Liver (tissue), 9 donors: ENCODE data around the gene DDAH2. TPM values are rescaled to one million over a fixed set of nuclear protein-coding genes. Genes with fewer than 3 reads are reported as not detected.

ENCODE experiments used
- DNase-seq: peaks from one replicate; pipeline ENCODE4 v3.0.0-alpha.2; 2017; ENCODE audit warnings: low spot score
- H3K27ac ChIP-seq, 2 donors: one replicate each; pipeline ENCODE4 v1.7.0; 2013; ENCODE audit warnings: inconsistent platforms in 2 of 2, low read length in 2 of 2, control low read depth in 1 of 2, low read depth in 1 of 2, mild to moderate bottlenecking in 1 of 2
- H3K27me3 ChIP-seq, 4 donors: one replicate each; pipeline versions ENCODE4 v1.6.1 to v1.7.0; 2013; ENCODE audit warnings: low read length in 3 of 4, inconsistent platforms in 1 of 4, mild to moderate bottlenecking in 1 of 4, moderate library complexity in 1 of 4; ENCODE audit not compliant: control insufficient read depth in 4 of 4, insufficient read depth in 4 of 4
- H3K36me3 ChIP-seq, 4 donors: one replicate each; pipeline versions ENCODE4 v1.6.1 to v1.7.0; 2013; ENCODE audit warnings: low read length in 3 of 4, mild to moderate bottlenecking in 3 of 4, low read depth in 1 of 4, moderate library complexity in 1 of 4; ENCODE audit not compliant: control insufficient read depth in 4 of 4, insufficient read depth in 3 of 4
- H3K4me1 ChIP-seq, 4 donors: one replicate each; pipeline versions ENCODE4 v1.6.1 to v1.7.0; 2013; ENCODE audit warnings: low read length in 3 of 4, mild to moderate bottlenecking in 3 of 4, moderate library complexity in 1 of 4; ENCODE audit not compliant: control insufficient read depth in 4 of 4, insufficient read depth in 4 of 4
- H3K4me3 ChIP-seq, 3 donors: one replicate each; pipeline versions ENCODE4 v1.6.1 to v1.7.0; 2013; ENCODE audit warnings: low read length in 3 of 3, control low read depth in 1 of 3, low read depth in 1 of 3, mild to moderate bottlenecking in 1 of 3
- H3K9ac ChIP-seq, 2 donors: one replicate each; pipeline ENCODE4 v1.7.0; 2013; ENCODE audit warnings: low read length in 2 of 2, mild to moderate bottlenecking in 2 of 2, moderate library complexity in 2 of 2, control low read depth in 1 of 2, low read depth in 1 of 2
- H3K9me3 ChIP-seq, 4 donors: one replicate each; pipeline versions ENCODE4 v1.6.1 to v1.7.0; 2013; ENCODE audit warnings: low read length in 3 of 4; ENCODE audit not compliant: control insufficient read depth in 4 of 4
- CTCF ChIP-seq: fragments of 150-350 bp; IDR thresholded peaks from 2 replicates; pipeline ENCODE4 v1.5.1; 2017; ENCODE audit warnings: improper control_type of control experiment, low read depth, low read length; ENCODE audit not compliant: missing input control
- EGR1 ChIP-seq, 2 donors: IDR thresholded peaks; 2 replicates each; pipeline ENCODE4 v1.6.1; 2016 to 2018; ENCODE audit warnings: antibody characterized with exemption in 2 of 2, low read depth in 2 of 2
- FOXA1 ChIP-seq: IDR thresholded peaks from 2 replicates; pipeline ENCODE4 v1.6.1; 2016; ENCODE audit warnings: antibody characterized with exemption
- FOXA2 ChIP-seq: IDR thresholded peaks from 2 replicates; pipeline ENCODE4 v1.6.1; 2016; ENCODE audit warnings: antibody characterized with exemption
- GABPA ChIP-seq, 2 donors: IDR thresholded peaks in 1 of 2; conservative IDR thresholded peaks in 1 of 2; 2 replicates each; pipeline ENCODE4 v1.6.1; 2016; ENCODE audit warnings: antibody characterized with exemption in 2 of 2, mild to moderate bottlenecking in 1 of 2, moderate library complexity in 1 of 2
- HNF4G ChIP-seq: IDR thresholded peaks from 2 replicates; pipeline ENCODE4 v1.6.1; 2016; ENCODE audit warnings: antibody characterized with exemption
- JUND ChIP-seq, 2 donors: IDR thresholded peaks; 2 replicates each; pipeline ENCODE4 v1.6.1; 2016; ENCODE audit warnings: antibody characterized with exemption in 2 of 2
- MAX ChIP-seq: IDR thresholded peaks from 2 replicates; pipeline ENCODE4 v1.6.1; 2016; ENCODE audit warnings: antibody characterized with exemption
- NR2F2 ChIP-seq: IDR thresholded peaks from 2 replicates; pipeline ENCODE4 v1.6.1; 2016; ENCODE audit warnings: antibody characterized with exemption
- RAD21 ChIP-seq, 2 donors: IDR thresholded peaks; 2 replicates each; pipeline ENCODE4 v1.6.1; 2016; ENCODE audit warnings: antibody characterized with exemption in 2 of 2, mild to moderate bottlenecking in 2 of 2
- RXRA ChIP-seq, 2 donors: IDR thresholded peaks; 2 replicates each; pipeline ENCODE4 v1.6.1; 2017 to 2018; ENCODE audit warnings: antibody characterized with exemption in 2 of 2, mild to moderate bottlenecking in 1 of 2
- SP1 ChIP-seq: IDR thresholded peaks from 2 replicates; pipeline ENCODE4 v1.6.1; 2018; ENCODE audit warnings: antibody characterized with exemption, mild to moderate bottlenecking
- TAF1 ChIP-seq: conservative IDR thresholded peaks from 2 replicates; pipeline ENCODE4 v1.6.1; 2016; ENCODE audit warnings: antibody characterized with exemption, mild to moderate bottlenecking
- YY1 ChIP-seq: IDR thresholded peaks from 2 replicates; pipeline ENCODE4 v1.6.1; 2016; ENCODE audit warnings: antibody characterized with exemption, mild to moderate bottlenecking
- ZBTB33 ChIP-seq: IDR thresholded peaks from 2 replicates; pipeline ENCODE4 v1.6.1; 2016; ENCODE audit warnings: antibody characterized with exemption
- WGBS: extraction: QIAGEN DNeasy Blood & Tissue Kit; methylation state at CpG from one replicate; pipeline ENCODE4 v1.1.7; 2013; 5-methylcytosine and 5-hydroxymethylcytosine counted together
- polyA plus RNA-seq, 2 donors: library from polyadenylated mRNA; stranded (reverse) in 1 of 2; unstranded in 1 of 2; fragments of 200-250 nt in 1 of 2; fragments of >200 nt in 1 of 2; fragmentation: Nextera tagmentation in 1 of 2; extraction: Ambion mirVana in 1 of 2; gene quantifications; one replicate each; pipeline versions ENCODE4 v1.2.1 to v1.2.3, GENCODE V29; 2013 to 2015
- total RNA-seq, 2 donors: library from RNA; depleted of rRNA; stranded (reverse); fragments of >200 nt; gene quantifications; one replicate each; pipeline ENCODE4 v1.2.3, GENCODE V29; 2014
- donor health status: healthy.
- donor health status: healthy.
- donor health status: healthy.
- donor health status: healthy.
- donor health status: healthy.

DDAH2 gene
- total and polyA plus RNA-seq, 4 donors, result 19.8 to 31.4 (median 23.2) TPM

- H3K4me3 ChIP-seq, result no peak overlapping the region
- H3K27ac ChIP-seq, result no peak overlapping the region
- no peaks in the 10 kb centered on the region for H3K9me3 ChIP-seq
- DNase-seq, result no peak
- WGBS, result 94% methylated on average over 25 of the region's 25 CpGs
- TF ChIP-seq CTCF, result no peak
- no peak for TF ChIP-seq RXRA (IDR thresholded peaks at IDR 0.05)
- TF ChIP-seq SP1, result no peak
- no peak for TF ChIP-seq TAF1
- no peak for TF ChIP-seq FOXA2
- no peak for TF ChIP-seq GABPA (IDR thresholded peaks at IDR 0.05 in 1 of 2, conservative IDR thresholded peaks at IDR 0.05 in 1 of 2)
- no peak for TF ChIP-seq ZBTB33
- no peak for TF ChIP-seq YY1
- no peak for TF ChIP-seq MAX
- no peak for TF ChIP-seq FOXA1
- peaks cover 0 to 8% (median 2%) of the 10 kb centered on the region in 4 donors for H3K36me3 ChIP-seq
- no peak overlapping the region for H3K9ac ChIP-seq
- no peaks in the 10 kb centered on the region for H3K27me3 ChIP-seq
- H3K4me1 ChIP-seq, result peaks cover 3 to 13% (median 6%) of the 10 kb centered on the region in 4 donors
Measured at GRCh38 chr6:31723980-31724691, 5.0 kb downstream of the DDAH2 start.

- Histone ChIP-seq H3K36me3 (peaks cover 0 to 8% (median 2%) of the 10 kb centered on the region in 4 donors), H3K4me1 (peaks cover 0 to 6% (median 1%) of the 10 kb centered on the region in 4 donors), H3K27ac (no peak within 1 kb of the TSS), H3K9ac (no peak within 1 kb of the TSS), H3K27me3 (no peaks in the 10 kb centered on the region), H3K4me3 (no peak within 1 kb of the TSS), H3K9me3 (no peaks in the 10 kb centered on the region)
- 85% methylated on average over 46 of the region's 46 CpGs for WGBS
- TF ChIP-seq SP1 (no peak), ZBTB33 (no peak), FOXA1 (no peak), JUND (IDR thresholded peaks at IDR 0.05) (no peak), CTCF (no peak), EGR1 (IDR thresholded peaks at IDR 0.05; ENCODE audit: low read depth in 2 of 2) (no peak), FOXA2 (no peak), HNF4G (no peak), YY1 (no peak), TAF1 (no peak), GABPA (IDR thresholded peaks at IDR 0.05 in 1 of 2, conservative IDR thresholded peaks at IDR 0.05 in 1 of 2) (no peak), RAD21 (IDR thresholded peaks at IDR 0.05) (no peak), RXRA (IDR thresholded peaks at IDR 0.05) (no peak), NR2F2 (no peak)
- DNase-seq, result no peak
Measured at GRCh38 chr6:31723245-31723979, 5.7 kb downstream of the DDAH2 start, which contains the start of gene MPIG6B. Gene MPIG6B, plus strand, starts transcription at chr6:31723373. Its CDS starts 11 bp downstream, at chr6:31723384.
